HG03520 (cell line): ENCODE measurements around the gene SYNDIG1.
"Not testable (repeated sequence)": the region's sequence is repeated elsewhere in the genome, so short reads cannot be mapped to it uniquely, and the experiment has no call there.

Experiments
- ATAC-seq: cut with Tn5 transposase; IDR thresholded peaks from one replicate; pipeline ENCODE4 v1.9.1; 2021; ENCODE audit warnings: mild to moderate bottlenecking, moderate library complexity; ENCODE audit not compliant: unreplicated experiment

SYNDIG1 gene

DNA sequence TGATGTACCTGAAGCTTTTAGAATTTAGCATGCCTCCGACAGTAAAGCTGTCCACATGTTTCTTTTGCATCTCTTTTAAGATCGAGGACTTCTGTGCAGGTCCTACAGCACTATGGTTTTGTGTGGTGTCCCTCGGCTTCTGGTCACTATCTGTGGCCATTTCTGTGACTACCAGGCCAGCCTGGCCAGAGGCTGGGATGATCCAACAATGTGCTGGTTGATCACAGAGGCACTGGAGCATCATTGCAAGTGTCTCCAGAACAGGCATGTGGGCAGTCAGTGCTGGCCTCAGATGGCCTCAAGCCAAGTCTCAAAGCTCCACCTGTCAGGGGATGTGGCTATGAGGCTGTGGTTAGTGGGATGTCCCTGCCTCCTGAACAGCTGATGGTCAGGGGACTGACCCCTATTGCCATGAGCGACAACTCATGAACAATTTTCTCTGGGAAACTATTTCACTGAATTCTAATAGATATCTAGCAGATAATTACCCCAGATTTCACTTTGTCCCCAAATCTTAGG lies 136.6 kb downstream of the SYNDIG1 start:
- ATAC-seq = no peak

GRCh38 chr20:24607402-24607801 lies 138.0 kb downstream of the SYNDIG1 start:
- no peak for ATAC-seq

DNA sequence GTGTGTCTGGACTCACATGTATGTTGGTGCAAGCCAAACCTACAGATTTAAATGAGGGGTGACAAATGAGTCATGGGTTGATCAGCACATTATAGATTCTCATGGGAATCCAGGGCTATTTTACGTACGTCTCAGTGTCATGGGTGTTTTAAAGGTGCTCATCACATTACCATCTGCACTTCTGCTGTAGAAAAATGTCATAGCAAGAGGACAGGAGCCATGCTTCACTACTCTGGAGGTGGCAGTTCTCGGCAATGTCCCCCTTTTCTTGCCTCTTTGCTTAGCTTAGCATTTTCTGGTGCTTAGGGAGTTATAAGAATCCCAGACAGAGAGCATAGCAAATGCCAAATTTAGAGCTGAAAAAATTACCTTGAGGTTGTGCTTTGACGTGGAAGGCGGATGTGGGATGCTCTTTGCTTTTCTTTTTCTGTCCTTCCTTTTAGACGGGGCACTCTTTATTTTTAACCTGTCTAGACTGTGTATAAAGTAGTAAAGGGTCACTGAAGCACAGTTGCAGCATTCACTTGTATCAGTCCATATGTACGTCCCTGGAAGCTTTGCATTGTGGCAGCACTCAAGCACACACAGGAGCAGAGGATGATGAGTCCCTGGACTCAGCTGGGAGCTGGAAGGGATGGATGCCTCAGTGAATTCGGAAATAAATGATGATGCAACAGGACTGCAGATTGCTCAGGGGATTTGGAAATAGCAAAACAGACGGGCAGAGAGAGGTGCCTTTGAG lies 139.7 kb downstream of the SYNDIG1 start:
- ATAC-seq = peak; percentile 61

GRCh38 chr20:24609757-24610156 lies 140.3 kb downstream of the SYNDIG1 start:
- no peak for ATAC-seq

GRCh38 chr20:24610341-24611115 lies 141.1 kb downstream of the SYNDIG1 start:
- ATAC-seq = no peak

GRCh38 chr20:24611360-24612140 lies 142.1 kb downstream of the SYNDIG1 start:
- ATAC-seq = no peak

DNA sequence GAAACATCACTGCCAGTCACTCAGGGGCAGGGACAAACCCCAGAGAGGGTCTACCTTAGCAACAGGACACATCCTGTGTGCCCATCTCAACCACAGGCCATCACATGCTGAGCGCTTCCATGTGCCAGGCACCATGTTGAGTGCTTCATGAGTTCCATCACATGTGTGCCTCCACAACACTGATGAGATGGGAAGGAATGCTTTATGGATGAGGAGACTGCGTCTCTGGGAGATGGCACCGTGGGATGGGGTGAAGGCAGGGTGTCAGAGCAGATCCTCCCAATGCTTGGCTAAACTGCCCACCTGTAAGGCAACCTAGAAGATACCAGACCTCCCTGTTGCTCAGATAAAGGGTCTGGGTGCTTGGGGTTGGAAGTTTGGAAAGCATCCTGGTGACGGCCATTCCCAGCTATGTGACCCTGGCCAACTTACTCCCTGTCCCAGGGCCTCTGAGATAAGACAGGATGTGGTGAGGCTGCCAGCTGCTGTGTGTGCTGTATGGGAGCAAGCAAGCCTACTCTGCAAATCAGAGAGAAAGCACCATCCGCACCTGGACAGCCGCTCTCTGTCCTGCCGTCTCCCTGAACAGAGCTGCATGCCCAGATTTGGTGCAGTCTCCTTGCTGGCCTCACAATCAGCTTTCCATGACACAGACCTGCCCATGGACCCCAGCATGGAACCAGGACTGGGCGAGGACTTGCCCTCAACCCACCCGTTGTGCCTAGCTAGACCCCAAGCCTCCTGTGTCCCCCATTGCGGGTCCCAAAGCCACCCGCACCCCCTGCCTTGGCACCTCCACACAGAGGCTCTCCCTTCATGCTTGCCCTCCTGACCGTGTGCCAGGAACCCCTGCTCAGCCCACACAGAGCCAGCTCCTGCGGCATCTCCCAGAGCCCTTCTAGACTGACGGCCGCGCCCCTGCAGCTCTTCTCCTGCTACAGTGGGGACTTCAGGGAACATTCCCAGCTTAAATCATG lies 143.7 kb downstream of the SYNDIG1 start:
- ATAC-seq = no peak

GRCh38 chr20:24614341-24614740 lies 144.9 kb downstream of the SYNDIG1 start:
- no peak for ATAC-seq

GRCh38 chr20:24615353-24615752 lies 145.9 kb downstream of the SYNDIG1 start:
- ATAC-seq = no peak

DNA sequence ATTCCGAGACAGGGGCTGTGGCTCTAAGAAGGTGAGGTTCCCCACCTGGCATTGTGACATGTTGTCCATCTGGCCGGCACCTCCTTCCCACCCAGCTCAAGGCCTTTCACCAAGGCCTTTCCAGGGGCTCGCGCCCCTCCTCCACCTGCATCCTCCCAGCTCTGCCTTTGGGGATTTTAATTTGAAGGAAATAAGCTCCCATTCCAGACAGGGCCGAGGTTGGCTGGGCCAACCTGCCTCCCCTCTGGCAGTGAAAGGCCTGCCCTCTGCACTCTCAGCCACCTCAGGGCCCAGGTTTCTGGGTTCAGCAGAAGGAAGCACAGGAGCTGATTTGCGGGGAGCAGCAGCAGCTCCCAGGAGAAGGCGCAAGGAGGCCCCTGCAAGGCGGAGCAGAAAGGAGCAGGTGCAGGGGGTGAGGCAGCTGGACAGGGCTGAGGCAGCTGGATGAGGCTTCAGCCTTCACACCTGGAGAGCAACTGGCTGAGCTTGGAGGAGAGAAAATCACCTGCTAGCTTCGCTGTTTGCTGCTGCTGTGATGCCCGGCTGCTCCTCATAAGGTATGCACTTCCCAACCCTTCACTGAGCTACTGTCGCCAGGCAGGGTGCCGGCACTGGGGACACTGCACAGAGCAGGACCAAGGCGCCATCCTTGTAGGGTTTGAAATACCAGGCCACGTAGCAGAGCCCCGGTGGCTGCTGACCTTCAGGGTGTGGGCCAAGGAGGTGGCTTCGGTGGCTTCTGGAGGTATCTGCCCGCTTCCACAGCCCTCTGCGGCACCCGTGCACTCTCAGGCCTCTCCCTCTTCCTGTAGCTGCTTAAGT lies 147.0 kb downstream of the SYNDIG1 start:
- no peak for ATAC-seq

GRCh38 chr20:24617080-24617432 lies 147.6 kb downstream of the SYNDIG1 start:
- no peak for ATAC-seq

GRCh38 chr20:24617757-24618450 lies 148.5 kb downstream of the SYNDIG1 start:
- no peak for ATAC-seq

- ATAC-seq = no peak
Observed at GRCh38 chr20:24618739-24619138, 149.3 kb downstream of the SYNDIG1 start.

- ATAC-seq = no peak
Observed at GRCh38 chr20:24619212-24619611, 149.8 kb downstream of the SYNDIG1 start.

- no peak for ATAC-seq
Observed at GRCh38 chr20:24620937-24621519, 151.6 kb downstream of the SYNDIG1 start.

- no peak for ATAC-seq
Observed at GRCh38 chr20:24622856-24623255, 153.4 kb downstream of the SYNDIG1 start.

GRCh38 chr20:24626141-24626540 lies 156.7 kb downstream of the SYNDIG1 start:
- not testable (repeated sequence) for ATAC-seq

DNA sequence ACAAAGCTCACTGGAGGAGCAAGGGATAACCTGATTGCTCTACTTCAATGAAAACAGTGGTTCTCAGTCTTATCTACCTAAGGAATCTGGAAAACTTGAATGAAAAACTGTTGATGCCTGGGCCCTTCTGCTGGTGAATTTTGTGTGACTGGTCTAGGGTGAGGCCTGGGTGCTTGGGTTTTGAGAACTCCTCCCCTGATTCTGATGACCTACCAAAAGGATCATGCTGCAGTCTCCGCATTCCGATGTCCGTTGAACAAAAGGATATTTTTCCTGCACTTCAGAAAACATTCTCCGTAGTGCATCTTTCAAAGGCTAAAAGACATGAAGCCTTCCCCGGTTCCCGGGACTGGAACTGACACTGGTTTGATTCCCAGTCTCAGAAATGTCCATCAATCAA lies 157.9 kb downstream of the SYNDIG1 start:
- no peak for ATAC-seq
